ENCODE results near the gene MZF1. TPM values are rescaled to one million over a fixed set of nuclear protein-coding genes. Genes with fewer than 3 reads are reported as not detected.

Gene MZF1
- total RNA-seq, 1 experiment from 2014 or later: 20.3 TPM

- Histone ChIP-seq H3K36me3 (ENCODE audit: insufficient read depth, low read length, poor library complexity, severe bottlenecking) (peaks cover 37% of the 10 kb centered on the region), H3K27me3 (replicated peaks; ENCODE audit: insufficient read depth, low read depth, low read length, poor library complexity) (no peaks in the 10 kb centered on the region), H3K27ac (ENCODE audit: low read depth, low read length, poor library complexity, severe bottlenecking) (peak overlapping the region; percentile 90), H3K4me3 (ENCODE audit: low read depth, low read length, poor library complexity, severe bottlenecking) (peak overlapping the region; percentile 62), H3K4me1 (ENCODE audit: insufficient read depth, low read length, poor library complexity, severe bottlenecking) (peaks cover 20% of the 10 kb centered on the region), H3K9me3 (ENCODE audit: low read depth, low read length, poor library complexity, severe bottlenecking) (no peaks in the 10 kb centered on the region)
- DNase-seq (ENCODE audit: low spot score): no peak
- POLR2A ChIA-PET (ENCODE audit: low non-redundant PET): interaction anchor here (0.6 to 2.0 kb wide), 2 partner anchors 12 to 17 kb away, joined by 5 to 7 read pairs; partner anchors contain the start of gene TRIM28
- intact Hi-C loops (cut with micrococcal nuclease; ENCODE audit: unreplicated experiment): no loop called here
- BruUV-seq (replicated peaks): no TSS peak
- TF ChIP-seq CTCF (conservative IDR thresholded peaks at IDR 0.05; ENCODE audit: low read depth, low read length) (no peak), EZH2 (IDR thresholded peaks at IDR 0.05; ENCODE audit: borderline replicate concordance, low read depth, low read length, poor library complexity, severe bottlenecking) (no peak)
- CTCF ChIA-PET: no interaction called here
Measured at GRCh38 chr19:58555369-58555885, 17.7 kb downstream of the MZF1 start.

GRCh38 chr19:58554494-58555368 lies 18.4 kb downstream of the MZF1 start, which contains the start of gene CHMP2A:
Gene CHMP2A (minus strand): TSS chr19:58555105. CDS start chr19:58554212, 893 bp downstream.
- POLR2A ChIA-PET (ENCODE audit: low non-redundant PET): interaction anchor here (2.0 kb wide), 1 partner anchor 11 kb away, joined by 7 read pairs; the partner anchor contains the start of gene TRIM28
- peaks cover 44% of the 10 kb centered on the region for H3K36me3 ChIP-seq (ENCODE audit: insufficient read depth, low read length, poor library complexity, severe bottlenecking)

More at GRCh38 chr19:58554494-58555368, 18.4 kb downstream of the MZF1 start, which contains the start of gene CHMP2A:
- no TSS peak for BruUV-seq (replicated peaks)
- H3K4me1 ChIP-seq (ENCODE audit: insufficient read depth, low read length, poor library complexity, severe bottlenecking): peaks cover 14% of the 10 kb centered on the region
- H3K4me3 ChIP-seq (ENCODE audit: low read depth, low read length, poor library complexity, severe bottlenecking): peak within 1 kb of the TSS; percentile 62
- H3K27me3 ChIP-seq (replicated peaks; ENCODE audit: insufficient read depth, low read depth, low read length, poor library complexity): no peaks in the 10 kb centered on the region
- CTCF ChIA-PET: no interaction called here
- peak; percentile 98 for DNase-seq (ENCODE audit: low spot score)
- no peak for TF ChIP-seq EZH2 (IDR thresholded peaks at IDR 0.05; ENCODE audit: borderline replicate concordance, low read depth, low read length, poor library complexity, severe bottlenecking)
- no peak for TF ChIP-seq CTCF (conservative IDR thresholded peaks at IDR 0.05; ENCODE audit: low read depth, low read length)
- peak within 1 kb of the TSS; percentile 90 for H3K27ac ChIP-seq (ENCODE audit: low read depth, low read length, poor library complexity, severe bottlenecking)
- H3K9me3 ChIP-seq (ENCODE audit: low read depth, low read length, poor library complexity, severe bottlenecking): no peaks in the 10 kb centered on the region
- intact Hi-C loops (cut with micrococcal nuclease; ENCODE audit: unreplicated experiment): no loop called here
